NCI-H446 treated with DMSO at 0.1 percent for 48 hours (cell line): Measurements from ENCODE around the gene EXOC6B.

ENCODE experiments used
- DNase-seq: peaks from one replicate; lab custom pipeline; 2025; lab: John Stamatoyannopoulos, UW

EXOC6B gene

DNA sequence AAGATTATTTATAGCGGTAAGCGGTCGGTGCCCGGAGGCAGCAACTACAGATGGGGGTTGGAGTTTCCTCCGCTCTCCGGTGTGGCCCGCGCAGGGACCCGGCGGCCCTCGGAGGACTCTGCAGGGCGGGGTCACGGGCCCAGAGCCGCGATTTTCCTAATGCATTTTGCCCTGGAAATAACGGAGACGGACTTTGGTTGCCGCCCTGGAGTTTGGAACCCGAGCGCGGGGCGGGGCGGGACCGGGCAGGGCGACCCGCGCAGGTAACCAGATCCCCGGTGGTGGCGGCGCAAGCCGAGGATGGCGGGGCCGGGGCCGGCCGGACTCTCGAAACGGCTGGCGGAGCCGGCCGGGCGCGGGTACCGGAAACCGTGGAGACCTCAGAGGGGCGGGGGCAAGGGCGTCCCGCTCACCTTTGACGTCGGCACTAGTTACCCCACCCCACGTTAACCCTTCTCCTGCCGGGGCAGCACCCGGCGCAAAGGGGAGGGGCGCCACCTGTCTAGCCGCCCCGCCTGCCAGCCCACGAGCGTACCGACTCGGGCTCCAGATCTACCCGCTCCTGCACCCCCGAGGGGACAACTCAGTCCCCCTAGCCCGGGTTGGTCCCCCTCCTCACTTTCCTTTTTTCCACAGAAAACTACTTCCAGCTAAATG lies 681.1 kb downstream of the EXOC6B start:
- DNase-seq, result peak; percentile 49

DNA sequence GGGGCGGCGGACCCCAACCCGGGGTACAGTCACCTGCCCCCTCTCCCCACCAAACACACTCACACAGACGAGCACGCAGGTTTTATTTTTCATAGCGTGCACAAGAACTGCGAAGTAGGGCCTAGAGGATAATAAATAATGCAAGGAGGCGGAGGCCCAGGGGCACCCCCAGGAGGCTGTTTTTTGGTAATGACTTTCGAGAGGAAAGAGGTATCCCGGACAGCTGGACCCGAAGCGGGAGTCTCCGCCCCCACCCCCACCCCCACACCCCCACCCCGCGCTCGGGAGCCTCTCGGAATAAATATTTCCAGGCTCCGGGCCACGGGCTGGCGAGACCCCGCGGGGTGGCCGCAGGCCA lies 681.6 kb downstream of the EXOC6B start:
- no peak for DNase-seq

DNA sequence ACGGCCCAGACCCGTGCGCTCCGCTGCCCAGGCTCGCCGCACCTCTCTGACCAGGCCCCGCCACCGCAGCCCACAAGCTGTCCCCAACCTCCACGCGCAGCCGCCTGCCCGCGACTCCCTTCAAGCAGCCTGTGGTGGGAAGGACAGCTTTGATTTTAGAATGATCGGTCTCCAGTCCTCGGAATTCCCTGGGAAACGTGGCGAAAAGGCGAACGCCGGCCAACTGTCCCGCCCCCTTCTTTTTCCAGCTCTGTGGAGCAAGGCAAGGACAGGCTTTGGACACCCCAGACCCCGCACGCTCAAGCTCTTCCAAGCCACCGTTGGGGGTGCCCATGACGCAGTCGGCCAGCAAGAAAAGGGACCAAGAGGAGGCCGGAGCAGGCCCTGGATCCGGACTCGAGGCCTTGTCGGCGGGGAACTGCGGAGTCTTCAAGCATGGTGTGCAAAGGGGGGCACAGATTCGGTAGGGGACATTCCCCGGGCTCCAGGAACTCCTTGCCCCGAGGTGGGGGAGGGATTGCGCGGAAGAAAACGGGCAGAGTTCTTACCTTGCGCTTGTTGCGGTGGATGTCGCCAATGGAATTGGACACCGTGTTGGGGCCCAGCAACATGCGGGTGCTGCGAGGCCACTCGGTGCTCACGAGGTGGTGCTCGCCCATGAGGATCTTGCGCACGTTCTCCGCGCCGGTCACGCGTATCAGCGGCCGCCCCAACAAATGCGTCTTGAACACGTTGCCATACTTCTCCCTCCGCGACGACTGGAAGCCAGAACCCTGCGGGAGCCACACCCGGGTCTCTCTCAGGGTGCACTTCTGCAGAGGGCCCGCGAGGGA lies 682.2 kb downstream of the EXOC6B start:
- no peak for DNase-seq

DNA sequence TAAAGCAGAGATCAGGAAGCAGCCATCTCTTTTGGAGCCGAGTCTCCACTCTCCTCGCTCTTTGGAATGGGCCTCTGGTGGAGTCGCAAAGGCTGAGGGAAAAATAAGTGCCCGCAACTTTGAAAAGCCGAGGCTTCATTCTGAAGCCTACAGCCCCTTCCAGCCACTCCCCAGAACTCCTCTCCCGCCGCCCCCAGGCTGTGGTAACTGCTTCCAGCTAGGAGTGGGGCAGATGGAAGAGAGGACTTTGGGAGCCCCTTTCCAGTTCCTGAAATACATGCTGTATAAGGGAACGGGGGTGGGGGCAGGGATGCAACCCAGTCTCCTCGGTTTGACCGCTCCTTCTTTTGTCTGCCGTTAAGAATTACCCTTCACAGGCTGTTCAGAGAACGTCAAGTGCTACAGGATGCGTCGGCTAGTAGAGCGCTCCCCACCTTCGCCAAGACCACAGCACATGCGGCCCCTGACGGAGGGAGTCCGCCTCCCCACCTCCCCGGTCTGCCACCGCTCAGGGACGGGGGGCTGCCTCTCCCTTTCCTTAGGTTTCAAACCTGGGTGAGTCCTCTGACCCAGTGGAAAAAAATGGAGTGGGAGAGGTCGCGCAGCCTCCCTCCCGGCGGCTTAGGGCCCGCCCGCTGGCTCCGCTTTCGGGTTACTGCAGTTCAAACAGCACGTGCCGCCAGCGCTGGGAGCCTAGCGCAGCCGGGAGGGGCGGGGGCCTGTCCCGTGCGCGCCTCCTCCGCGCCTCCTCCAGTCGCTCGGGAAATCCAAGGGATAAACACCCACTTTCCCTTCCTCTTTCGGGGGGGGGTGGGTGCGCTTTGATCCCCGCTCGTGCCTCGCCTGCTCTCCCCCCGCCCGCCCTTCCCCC lies 683.0 kb downstream of the EXOC6B start:
- no peak for DNase-seq

DNA sequence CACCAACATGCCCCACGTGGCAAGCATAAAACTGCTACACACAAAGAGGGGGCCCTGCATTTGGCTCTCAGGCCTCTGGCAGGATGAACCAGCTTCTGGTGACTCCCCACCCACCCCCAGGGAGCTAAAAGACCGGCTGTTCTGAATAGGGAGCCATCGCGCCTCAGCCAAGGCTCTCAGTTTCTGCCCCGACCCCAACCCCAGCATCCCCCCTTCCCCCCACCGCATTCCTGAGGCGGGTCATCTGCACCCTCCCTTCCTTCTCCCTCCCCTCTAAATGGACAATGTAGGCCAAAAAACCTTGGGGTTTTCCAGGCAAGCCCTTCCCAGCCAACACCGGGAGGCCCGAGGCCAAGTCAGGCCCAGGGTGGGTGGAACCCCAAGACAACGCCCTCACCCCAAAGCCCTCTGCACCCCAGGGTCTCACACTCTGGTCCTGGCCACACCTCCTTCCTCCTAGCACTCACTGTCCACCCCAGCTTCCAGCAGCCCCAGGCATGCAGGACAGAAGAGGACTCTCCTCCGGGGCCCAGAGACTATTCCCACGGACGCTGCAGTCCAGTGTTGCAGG lies 683.9 kb downstream of the EXOC6B start:
- DNase-seq, result no peak

DNA sequence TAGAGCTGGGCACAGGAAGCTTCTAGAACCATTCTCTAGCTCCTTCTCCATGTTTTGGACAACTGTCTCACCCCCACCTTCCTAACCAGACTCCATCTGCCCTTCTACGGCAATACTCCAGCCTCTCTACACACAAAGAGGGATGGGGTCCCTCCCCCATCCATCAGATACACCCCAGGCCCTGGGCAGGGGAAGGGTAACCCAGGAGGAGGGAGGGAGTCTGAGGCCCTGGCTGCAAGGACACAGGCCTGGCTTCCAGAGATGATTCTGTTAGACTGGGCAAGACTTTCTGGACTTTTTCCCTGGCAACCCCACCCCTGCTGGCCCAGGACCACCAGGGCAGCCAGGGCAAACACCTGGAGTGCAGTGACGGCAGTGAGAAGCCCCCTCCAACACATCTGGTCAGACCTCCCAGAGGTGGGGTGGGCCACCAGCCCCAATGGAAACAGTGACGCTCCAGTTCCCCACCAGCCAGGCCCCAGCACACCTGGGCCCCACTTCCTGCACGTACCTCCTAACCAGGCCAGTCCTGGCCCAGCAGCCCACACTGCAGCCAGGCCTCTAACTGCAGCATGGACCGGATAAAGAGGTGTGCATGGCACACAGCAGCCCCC lies 684.7 kb downstream of the EXOC6B start:
- DNase-seq, result no peak

DNA sequence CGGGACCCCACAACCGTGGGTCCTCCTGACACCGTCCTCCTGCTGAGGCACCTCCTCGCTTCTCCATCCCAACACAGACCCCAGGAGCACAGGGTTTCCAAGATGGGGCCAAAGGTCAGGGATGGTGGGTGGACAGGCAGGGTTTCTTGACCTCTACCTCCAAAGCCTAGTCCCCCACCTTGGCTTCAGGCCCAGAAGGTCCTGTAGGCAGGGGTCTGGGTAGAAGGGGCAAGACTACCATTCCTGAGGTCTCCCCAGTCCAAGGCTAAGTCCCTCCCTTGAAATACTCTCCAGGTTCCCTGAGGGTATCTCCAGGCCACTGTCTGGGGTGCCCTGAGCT lies 685.2 kb downstream of the EXOC6B start:
- DNase-seq, result no peak

DNA sequence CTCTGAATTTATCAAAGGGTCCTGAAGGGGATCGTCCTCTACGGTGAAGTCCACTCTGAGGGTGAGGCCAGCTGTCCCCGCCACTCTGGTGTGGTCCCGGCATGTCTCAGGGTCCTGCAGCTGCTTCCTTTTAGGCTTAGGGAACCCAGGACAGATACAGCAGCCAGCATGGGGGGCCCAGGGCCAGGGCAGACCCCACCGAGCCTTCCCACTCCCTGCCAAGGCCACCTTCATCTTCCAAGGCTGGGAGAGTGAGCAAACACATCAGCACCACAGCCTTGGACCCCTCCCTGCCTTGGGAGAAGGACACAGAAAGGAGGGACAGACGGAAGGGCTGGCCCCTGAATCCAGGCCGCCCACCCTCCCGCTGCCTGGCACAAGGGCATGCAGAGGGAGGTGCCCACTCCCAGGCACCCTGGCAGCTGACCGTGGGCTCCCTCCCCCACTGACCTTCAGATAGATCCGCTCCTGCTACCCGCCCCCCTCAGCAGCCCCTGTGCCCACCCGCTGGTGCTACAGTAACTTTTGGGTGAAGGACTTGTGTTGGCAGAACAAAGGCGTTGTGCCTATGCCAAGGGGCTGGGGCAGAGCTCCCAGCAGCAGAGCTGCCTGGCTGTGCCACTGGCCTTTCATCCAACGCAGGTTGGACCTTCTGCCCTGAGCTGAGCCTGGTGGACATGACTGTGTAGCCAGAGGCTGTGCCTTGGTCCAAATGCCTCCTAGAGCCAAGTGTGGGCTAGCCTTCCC lies 685.8 kb downstream of the EXOC6B start:
- no peak for DNase-seq

DNA sequence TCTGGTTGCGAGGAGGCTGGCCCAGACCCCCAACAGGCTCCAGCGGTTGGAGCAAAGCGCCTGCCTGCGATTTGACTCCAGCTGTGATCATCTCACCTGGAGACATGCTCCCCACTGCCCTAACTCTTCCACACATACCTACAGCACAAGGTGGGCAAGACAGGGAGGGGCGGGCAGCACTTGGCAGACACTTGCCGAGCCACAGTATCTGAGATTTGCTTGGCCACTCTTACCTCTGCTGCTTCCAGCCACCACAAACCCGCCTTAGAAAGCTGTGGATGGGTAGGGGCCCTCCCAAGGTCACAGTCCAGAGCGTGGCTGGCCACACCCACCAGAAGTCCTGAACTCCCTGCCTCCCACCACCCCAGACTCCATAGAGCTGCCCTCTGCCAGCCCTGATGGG lies 686.4 kb downstream of the EXOC6B start:
- no peak for DNase-seq

DNA sequence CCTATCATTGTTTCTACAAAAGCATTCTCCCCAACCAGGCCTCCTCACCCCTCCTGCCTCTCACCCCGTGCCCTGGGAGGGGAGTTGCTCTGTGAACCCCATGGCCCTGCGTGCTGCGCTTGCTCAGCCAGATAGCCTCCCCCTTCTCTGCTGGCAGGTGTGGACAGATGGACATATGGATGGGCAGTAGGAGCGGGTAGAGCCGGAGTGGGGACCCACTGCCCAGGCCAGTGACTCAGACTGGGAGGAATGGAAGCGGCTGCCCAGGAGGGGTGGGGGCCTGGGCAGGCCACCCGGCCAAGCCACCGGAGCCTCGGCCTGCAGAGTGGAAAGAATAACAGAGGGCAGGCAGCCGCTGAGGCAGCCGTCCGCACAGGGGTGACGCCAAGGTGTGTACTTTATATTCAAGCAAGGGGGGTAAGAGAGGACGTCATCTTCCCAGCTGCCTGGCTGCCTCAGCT lies 686.9 kb downstream of the EXOC6B start:
- no peak for DNase-seq

DNA sequence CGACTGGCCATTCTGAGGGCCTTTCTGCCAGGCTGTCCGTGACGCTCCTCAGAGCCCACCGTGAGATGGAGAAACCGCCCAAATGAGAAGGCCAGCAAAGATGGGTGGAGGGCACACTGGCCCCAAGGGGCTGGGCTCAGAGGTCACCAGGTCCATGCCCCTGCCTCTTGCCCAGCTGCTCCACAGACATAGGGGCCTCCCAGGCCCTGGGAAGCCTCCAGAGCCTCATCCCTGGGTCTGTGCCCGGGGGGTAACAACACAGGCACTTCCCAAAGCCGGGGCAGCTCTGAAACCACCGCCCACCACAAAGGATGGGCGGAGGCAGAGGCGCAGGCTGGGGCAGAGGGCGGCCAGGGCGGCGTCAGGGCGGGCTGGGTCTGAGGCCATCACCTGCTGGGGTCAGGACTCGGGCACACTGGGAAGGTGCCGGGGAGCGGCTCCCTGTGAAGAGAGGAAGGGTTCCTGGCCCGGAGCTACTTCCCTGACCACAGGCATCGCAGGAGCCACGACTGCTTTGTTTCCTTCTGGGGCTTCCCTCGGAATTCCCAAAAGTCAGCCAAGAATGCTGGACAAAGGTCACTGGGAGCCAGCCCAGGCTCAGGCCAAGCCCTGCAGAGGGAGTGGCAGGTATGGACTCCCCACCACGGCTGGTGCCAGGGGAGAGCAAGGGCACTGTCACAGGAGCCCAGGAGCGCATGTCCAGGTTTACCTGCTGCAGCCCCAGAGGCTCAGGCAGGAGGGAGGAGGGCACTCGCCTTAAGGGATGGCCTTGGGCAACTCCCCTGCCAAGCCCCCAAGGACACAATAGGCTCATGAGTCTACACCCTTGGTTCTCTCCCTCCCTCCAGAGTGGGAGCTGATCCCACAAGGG lies 687.6 kb downstream of the EXOC6B start:
- no peak for DNase-seq

DNA sequence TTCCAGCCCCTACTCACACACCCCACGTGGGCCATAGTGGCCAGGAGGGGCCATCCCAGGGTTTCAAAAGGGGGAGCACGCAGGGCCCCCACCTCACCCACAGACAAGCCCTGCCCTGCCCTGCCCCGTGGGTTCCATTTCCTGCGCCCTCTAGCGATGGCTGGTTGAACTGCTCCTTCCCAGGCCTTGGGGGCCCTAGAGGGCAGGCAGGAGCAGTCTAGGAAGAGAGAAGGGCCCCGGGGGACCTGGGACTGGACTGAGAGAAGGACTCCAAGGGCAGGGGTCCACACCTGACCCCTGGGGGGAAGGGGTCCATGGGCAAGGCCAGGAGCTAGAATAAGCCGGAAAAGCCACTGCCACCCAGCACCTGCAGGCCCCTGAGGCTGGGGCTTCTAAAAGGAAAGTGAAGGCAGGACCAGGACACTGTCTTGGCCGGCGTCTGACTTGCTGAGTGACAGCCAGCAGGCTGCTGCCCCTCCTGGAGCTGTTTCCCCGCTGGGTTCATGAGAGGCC lies 688.3 kb downstream of the EXOC6B start:
- DNase-seq, result no peak

DNA sequence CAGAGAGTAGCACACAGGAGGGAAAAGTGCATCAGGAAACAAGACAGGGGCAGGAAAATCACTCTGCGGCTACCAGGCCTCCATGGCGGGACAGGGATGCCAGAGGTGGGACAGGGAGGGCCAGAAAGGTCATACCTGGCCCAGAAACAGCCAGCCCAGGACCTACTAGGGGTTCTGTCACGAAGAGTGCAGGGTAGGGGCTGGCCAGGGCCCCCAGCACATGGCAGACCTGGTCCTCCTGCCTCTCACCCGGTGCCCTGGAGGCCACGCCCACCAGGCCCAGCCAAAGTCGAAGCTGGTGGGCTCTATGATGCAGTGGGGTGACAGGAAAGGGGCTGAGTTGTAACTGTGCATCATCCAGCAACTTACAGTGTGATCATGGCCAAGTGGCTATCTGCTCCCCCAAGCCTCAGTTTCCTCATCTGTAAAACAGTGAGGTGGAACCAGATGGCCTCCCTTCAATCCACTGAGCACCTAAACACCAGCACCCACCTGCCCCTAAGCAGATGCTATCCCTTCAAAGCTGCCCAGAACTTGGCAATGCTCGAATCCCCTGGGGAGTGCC lies 688.8 kb downstream of the EXOC6B start:
- no peak for DNase-seq

DNA sequence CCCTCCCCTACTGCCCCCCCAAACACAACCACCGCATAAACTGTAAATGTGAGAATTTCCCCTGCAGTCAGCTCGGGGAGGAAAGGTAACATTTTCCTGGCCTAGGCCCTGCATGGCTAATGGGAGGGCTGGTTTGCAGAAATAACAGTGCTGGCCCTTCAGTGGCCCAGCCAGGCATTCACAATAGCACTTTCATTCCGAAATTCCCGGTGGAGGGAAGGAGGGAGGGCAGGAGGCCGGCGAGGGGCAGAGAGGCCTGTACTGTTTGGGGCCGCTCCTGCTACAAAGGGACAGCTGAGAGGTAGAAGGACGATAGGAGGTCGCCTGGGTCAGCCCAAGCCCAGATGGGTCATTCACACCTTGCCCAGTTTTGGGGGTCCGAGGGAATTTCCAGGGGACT lies 689.5 kb downstream of the EXOC6B start:
- DNase-seq, result no peak

DNA sequence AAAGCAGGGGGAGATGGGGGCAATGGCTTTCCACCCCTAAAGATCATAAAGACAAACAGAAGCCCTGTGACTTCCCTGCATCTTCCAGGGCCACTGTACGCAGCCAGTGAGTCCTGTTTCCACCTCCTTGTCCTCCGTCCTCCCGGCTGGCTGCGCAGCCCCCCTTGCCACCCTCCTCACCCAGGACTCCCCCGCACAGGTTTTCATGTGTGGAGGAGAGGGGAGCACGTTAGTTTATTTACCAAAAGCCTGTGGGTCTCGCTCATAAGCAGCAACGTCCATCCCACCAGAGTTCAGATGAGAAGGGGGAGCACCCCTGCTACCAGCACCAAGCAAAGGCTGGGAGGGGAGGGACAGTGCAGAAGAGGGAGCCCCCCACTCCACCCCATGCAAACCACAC lies 689.9 kb downstream of the EXOC6B start:
- DNase-seq, result no peak

DNA sequence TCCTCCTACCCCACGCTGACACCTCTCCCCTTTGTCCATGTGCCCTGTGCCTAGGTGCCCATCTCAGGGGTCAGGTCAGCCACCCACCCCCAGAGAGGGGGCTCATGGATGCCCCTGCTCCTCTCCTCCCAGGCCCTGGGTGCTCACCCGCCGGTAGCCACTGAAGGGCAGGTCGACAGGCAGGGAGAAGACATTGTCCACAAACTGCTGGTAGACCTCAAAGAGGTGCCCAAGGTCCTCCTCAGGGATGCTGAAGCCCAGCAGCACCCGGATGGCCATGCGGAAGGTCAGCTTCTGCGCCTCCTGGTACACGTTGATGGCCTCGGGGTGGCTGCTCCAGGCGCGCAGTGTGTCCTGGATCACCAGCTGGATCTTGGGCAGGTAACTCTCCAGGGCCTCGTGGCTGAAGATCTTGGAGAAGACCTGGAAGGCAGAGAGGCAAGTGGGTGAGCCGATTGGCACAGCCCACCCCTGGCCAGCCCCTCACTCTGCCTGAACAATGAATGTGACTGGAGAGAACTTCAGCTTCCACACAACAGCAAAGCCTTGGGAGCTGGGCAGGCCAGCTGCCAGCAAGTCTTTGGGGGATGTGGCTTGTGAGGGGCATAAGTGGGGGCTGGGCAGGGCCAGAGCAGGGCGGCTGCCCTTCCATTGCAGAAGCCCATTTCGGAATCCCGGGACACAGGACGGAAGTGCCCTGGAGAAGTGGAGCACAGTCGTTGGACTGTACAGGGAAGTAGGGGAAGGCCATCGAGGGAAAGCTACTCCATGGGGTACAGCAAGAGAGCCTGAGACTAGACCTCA lies 690.6 kb downstream of the EXOC6B start:
- DNase-seq, result no peak

DNA sequence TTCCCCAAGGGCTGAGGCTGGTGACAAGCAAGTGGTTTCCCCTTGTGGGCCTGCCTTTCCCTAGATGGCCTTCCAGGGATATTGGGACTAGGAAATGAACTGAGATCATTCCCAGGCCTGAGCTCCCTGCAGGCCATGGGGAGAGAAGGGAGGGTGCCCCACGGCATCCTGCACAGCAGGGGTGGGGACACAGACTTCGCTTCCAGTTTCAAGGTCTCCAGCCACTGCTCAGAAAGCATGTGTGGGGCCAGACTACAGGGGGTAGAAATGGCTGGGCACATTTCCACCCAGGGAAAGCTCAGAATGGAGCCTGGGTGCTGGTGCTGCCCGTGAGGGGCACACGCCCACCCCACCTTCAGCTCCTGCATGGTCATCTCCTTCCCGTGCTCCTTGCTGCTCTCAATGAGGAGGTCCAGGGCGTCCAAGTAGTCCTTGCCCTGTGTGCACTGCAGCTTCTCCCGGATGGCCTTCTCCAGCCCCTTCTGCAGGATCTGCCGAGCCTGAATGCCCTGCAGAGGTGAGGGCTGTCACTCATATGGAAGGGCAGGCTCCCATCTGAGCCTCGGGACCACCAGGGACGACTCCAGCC lies 691.3 kb downstream of the EXOC6B start:
- no peak for DNase-seq

DNA sequence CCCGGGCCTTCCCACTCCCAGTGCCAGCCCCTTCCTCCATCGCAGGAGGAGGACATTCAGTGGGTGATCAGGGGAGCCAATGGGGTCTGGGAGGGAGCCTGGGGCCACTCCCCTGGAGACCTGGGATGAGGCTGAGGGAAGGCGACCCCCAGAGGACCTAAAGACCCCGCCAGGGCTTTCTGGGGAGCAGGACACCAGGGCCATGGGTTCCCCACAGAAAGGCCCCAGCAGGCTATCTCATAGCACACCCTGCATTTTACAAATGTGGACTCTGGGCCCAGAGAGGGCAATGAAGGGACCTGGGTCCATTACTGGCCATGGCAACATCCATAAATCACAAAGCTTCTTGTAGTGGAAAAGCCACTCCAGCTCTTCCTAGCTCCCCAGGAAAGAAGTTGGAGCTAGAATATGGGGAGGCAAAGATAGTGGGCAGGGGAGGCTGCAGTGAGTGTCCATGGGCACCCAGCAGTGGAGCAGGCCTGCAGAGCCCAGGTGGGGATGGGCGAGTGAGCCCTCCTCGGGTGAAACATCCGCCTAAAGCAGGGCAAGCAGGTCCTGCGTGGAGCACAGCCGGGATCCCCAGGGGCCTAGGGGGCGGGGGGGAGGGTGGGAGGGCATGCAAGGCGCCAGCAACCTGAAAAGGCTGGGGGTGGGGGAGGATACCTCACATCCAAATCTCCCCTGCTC lies 692.0 kb downstream of the EXOC6B start:
- no peak for DNase-seq
